ENCODE results near the gene ISCU. TPM values are rescaled to one million over a fixed set of nuclear protein-coding genes. Genes with fewer than 3 reads are reported as not detected.

Gene ISCU
- total and polyA plus RNA-seq, 2 of the 8 experiments (the other 6 are each of a cell fraction or from before 2014, with no cell fraction given) = 72.1 to 78.1 TPM

DNA sequence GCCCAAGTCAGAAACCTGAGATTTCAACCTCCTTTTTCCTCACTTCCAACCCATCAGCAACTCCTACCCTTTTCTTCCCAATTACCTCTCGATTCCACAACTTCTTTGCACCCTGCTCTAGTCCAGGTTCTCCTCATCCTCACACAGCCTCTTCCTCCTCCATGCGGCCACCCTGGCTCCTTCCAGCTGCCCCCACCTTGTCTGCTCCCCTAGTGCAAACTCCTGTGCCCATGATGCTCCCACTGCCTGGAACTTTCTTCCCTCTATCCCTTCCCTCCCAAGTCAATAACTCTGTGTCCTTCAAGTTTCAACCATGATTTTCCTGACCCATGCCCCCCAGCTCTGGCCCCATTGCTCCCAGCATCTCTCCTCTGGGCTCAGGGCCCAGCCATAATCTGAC, 54.0 kb downstream of the ISCU start:
- Histone ChIP-seq H2AFZ (ENCODE audit: low read length) (no peak overlapping the region), H3K27ac (ENCODE audit: low read depth, low read length) (no peak overlapping the region), H3K4me2 (ENCODE audit: insufficient read depth in 1 of 2, low read depth in 2 of 2, low read length in 2 of 2) (no peak overlapping the region), H2BK15ac (ENCODE audit: low read length) (no peak overlapping the region), H3K4me1 (replicated peaks in 1 of 4; ENCODE audit: control insufficient read depth in 3 of 4, insufficient read depth in 4 of 4, low read length in 3 of 4) (peaks cover 0 to 6% (median 4%) of the 10 kb centered on the region in 4 experiments; a peak in 4 of 7 replicates), H3K4ac (replicated peaks; ENCODE audit: insufficient read length, low read depth, low read length) (no peak overlapping the region), H4K91ac (replicated peaks; ENCODE audit: insufficient read length, low read length) (no peak overlapping the region), H3K23ac (ENCODE audit: insufficient read length) (no peak overlapping the region), H2BK5ac (ENCODE audit: low read depth, low read length) (no peak overlapping the region), H2BK12ac (ENCODE audit: low read depth, low read length) (peak overlapping the region; percentile 19; the same call in 1 of the 2 replicates), H3K23me2 (ENCODE audit: low read depth, low read length) (no peaks in the 10 kb centered on the region), H2BK20ac (ENCODE audit: low read length) (no peak overlapping the region), H4K20me1 (replicated peaks in 1 of 2; ENCODE audit: control insufficient read depth in 1 of 2, insufficient read depth in 2 of 2, low read length in 2 of 2) (no peaks in the 10 kb centered on the region), H3K18ac (ENCODE audit: extremely low read depth, low read length) (no peak overlapping the region), H3K56ac (replicated peaks; ENCODE audit: insufficient read length, low read depth, low read length) (no peak overlapping the region), H2BK120ac (replicated peaks; ENCODE audit: low read depth, low read length) (no peak overlapping the region), H3K79me1 (ENCODE audit: low read depth, low read length) (no peaks in the 10 kb centered on the region), H3K4me3 (ENCODE audit: extremely low read depth in 1 of 4, insufficient read depth in 2 of 4, low read depth in 3 of 4, low read length in 4 of 4) (no peak overlapping the region), H4K8ac (ENCODE audit: extremely low read depth, insufficient read depth, low read length) (no peak overlapping the region), H3K36me3 (ENCODE audit: control insufficient read depth in 2 of 4, insufficient read depth in 4 of 4, low read length in 3 of 4) (no peaks in the 10 kb centered on the region), H3K14ac (ENCODE audit: insufficient read length) (no peak overlapping the region), H3K27me3 (replicated peaks in 1 of 4; ENCODE audit: control insufficient read depth in 3 of 4, extremely low read depth in 1 of 4, insufficient read depth in 3 of 4, low read length in 3 of 4) (no peaks in the 10 kb centered on the region), H4K5ac (ENCODE audit: insufficient read length, low read depth, low read length) (no peak overlapping the region), H3K9ac (replicated peaks in 1 of 4; ENCODE audit: extremely low read depth in 1 of 4, low read depth in 3 of 4, low read length in 3 of 4) (no peak overlapping the region; a peak in 1 of 7 replicates), H3K9me3 (ENCODE audit: insufficient read depth in 2 of 2, low read depth in 1 of 2, low read length in 1 of 2) (no peaks in the 10 kb centered on the region), H2AK5ac (ENCODE audit: low read depth, low read length) (peak overlapping the region; percentile 32; the same call in 1 of the 2 replicates), H3K79me2 (ENCODE audit: control insufficient read depth in 1 of 2, insufficient read depth in 2 of 2, low read length in 2 of 2) (no peaks in the 10 kb centered on the region)
- FAIRE-seq = no peak
- no peak for DNase-seq (ENCODE audit: low read depth in 1 of 2, low spot score in 2 of 2)
- ChIA-PET CTCF (ENCODE audit: partially characterized antibody) (interaction anchor here (0.8 to 22.5 kb wide), 11 partner anchors 10 to 50 kb away, joined by 3 to 523 read pairs (median 16); partner anchors contain the start of genes ISCU, SART3 and SELPLG), POLR2A (ENCODE audit: partially characterized antibody) (interaction anchor here (1.6 to 3.5 kb wide), 6 partner anchors 18 to 55 kb away, joined by 3 to 14 read pairs (median 5); partner anchors contain the start of genes ISCU and SART3)
- 91 to 100% methylated on average over 1 to 2 of the region's 2 CpGs for WGBS, 2 experiments (ENCODE audit: extremely low coverage in 1 of 2, insufficient coverage in 1 of 2, insufficient read length in 1 of 2, insufficient replicate concordance in 2 of 2, low coverage in 1 of 2, low lambda C conversion rate in 2 of 2, missing lambda C conversion rate in 1 of 2)
- no peak for TF ChIP-seq CREB1 (IDR thresholded peaks at IDR 0.05)
- TF ChIP-seq RNF2 (IDR thresholded peaks at IDR 0.05; ENCODE audit: borderline replicate concordance, low read depth, low read length, missing control alignments, poor library complexity, severe bottlenecking) = no peak
- TF ChIP-seq SIX5 (IDR thresholded peaks at IDR 0.05; ENCODE audit: low read depth, low read length) = no peak
- TF ChIP-seq ZNF274 (IDR thresholded peaks at IDR 0.05; ENCODE audit: borderline replicate concordance, extremely low read depth, low read length) = no peak
- no peak for TF ChIP-seq TAF7 (optimal IDR thresholded peaks at IDR 0.05; ENCODE audit: borderline replicate concordance, low read depth, low read length)
- no peak for TF ChIP-seq RXRA (IDR thresholded peaks at IDR 0.05; ENCODE audit: insufficient read depth, low read depth, low read length)
- no peak for TF ChIP-seq ATF2 (IDR thresholded peaks at IDR 0.05; ENCODE audit: low read length)
- no peak for TF ChIP-seq PHF8 (conservative IDR thresholded peaks at IDR 0.05; ENCODE audit: low read depth, low read length)
- no peak for TF ChIP-seq SP2 (IDR thresholded peaks at IDR 0.05; ENCODE audit: low read length)
- TF ChIP-seq YY1 (IDR thresholded peaks at IDR 0.05; ENCODE audit: low read depth, low read length) = no peak

Data from H1 (cell line).